Fibroblast of mammary gland (primary cell): ENCODE measurements around the gene MAP3K13.
A peak's percentile ranks its signal among the peaks of the same experiment; 100 is the strongest.

Experiments
- DNase-seq: peaks from one replicate; pipeline ENCODE4 v3.0.0-alpha.2; 2010; ENCODE audit warnings: low read depth
- H3K4me3 ChIP-seq: 2 replicates; pipeline ENCODE4 v1.5.1; 2011; ENCODE audit warnings: low read depth, mild to moderate bottlenecking, low read length, moderate library complexity; ENCODE audit not compliant: control insufficient read depth
- CTCF ChIP-seq: conservative IDR thresholded peaks from 2 replicates; pipeline ENCODE4 v1.5.1; 2011; ENCODE audit warnings: low read depth, low read length, inconsistent platforms; ENCODE audit not compliant: control insufficient read depth, insufficient read depth

MAP3K13 gene

GRCh38 chr3:185362850-185363661 is at the start of gene MAP3K13:
TSS of gene MAP3K13 (plus strand) at chr3:185363136. CDS start at chr3:185428582, 65,446 bp downstream.
- DNase-seq, result peak; percentile 97
- TF ChIP-seq CTCF, result no peak
- peak within 1 kb of the TSS; percentile 66 for H3K4me3 ChIP-seq

GRCh38 chr3:185313693-185314246 is 49.2 kb upstream of the MAP3K13 start:
- no peak overlapping the region for H3K4me3 ChIP-seq
- TF ChIP-seq CTCF, result no peak
- DNase-seq, result no peak

GRCh38 chr3:185316740-185317412 is 46.1 kb upstream of the MAP3K13 start:
- no peak overlapping the region for H3K4me3 ChIP-seq
- DNase-seq, result no peak
- TF ChIP-seq CTCF, result no peak

- TF ChIP-seq CTCF, result no peak
- no peak overlapping the region for H3K4me3 ChIP-seq
- DNase-seq, result no peak
Observed at GRCh38 chr3:185317674-185318073, 45.3 kb upstream of the MAP3K13 start.

- DNase-seq, result no peak
- TF ChIP-seq CTCF, result no peak
- no peak overlapping the region for H3K4me3 ChIP-seq
Observed at GRCh38 chr3:185318141-185318540, 44.8 kb upstream of the MAP3K13 start.

- H3K4me3 ChIP-seq, result no peak overlapping the region
- no peak for TF ChIP-seq CTCF
- no peak for DNase-seq
Observed at GRCh38 chr3:185319801-185320200, 43.1 kb upstream of the MAP3K13 start.
